Muscle of leg (tissue), 11 donors: ENCODE measurements around the gene SERF2. TPM values are rescaled to one million over a fixed set of nuclear protein-coding genes. Genes with fewer than 3 reads are reported as not detected.
A peak's percentile ranks its signal among the peaks of the same experiment; 100 is the strongest.
"Not testable (repeated sequence)": the region's sequence is repeated elsewhere in the genome, so short reads cannot be mapped to it uniquely, and the experiment has no call there.

Experiments
- DNase-seq: peaks from one replicate; pipeline ENCODE4 v3.0.0; 2013
- H3K27ac ChIP-seq: one replicate; pipeline ENCODE4 v1.5.1; 2013; ENCODE audit warnings: mild to moderate bottlenecking, low read length, control low read depth
- H3K27me3 ChIP-seq: one replicate; pipeline ENCODE4 v1.6.1; 2013; ENCODE audit warnings: low read length; ENCODE audit not compliant: control insufficient read depth, insufficient read depth
- H3K36me3 ChIP-seq: one replicate; pipeline ENCODE4 v1.6.1; 2013; ENCODE audit warnings: low read length; ENCODE audit not compliant: control insufficient read depth, insufficient read depth
- H3K4me1 ChIP-seq: one replicate; pipeline ENCODE4 v1.6.1; 2013; ENCODE audit warnings: low read length; ENCODE audit not compliant: control insufficient read depth, insufficient read depth
- H3K4me3 ChIP-seq: one replicate; pipeline ENCODE4 v1.5.1; 2013; ENCODE audit warnings: low read length, control low read depth
- H3K9me3 ChIP-seq: replicated peaks from 2 replicates; pipeline ENCODE4 v1.6.1; 2013; ENCODE audit warnings: low read depth, low read length; ENCODE audit not compliant: control insufficient read depth
- WGBS: methylation state at CpG from one replicate; pipeline ENCODE4 v1.1.5; 2013; ENCODE audit warnings: missing lambda C conversion rate; ENCODE audit not compliant: insufficient coverage; 5-methylcytosine and 5-hydroxymethylcytosine counted together
- polyA plus RNA-seq, 8 donors: library from polyadenylated mRNA; unstranded; fragments of 120-200 nt; gene quantifications; one replicate each; pipeline versions ENCODE4 v1.2.1 to v1.2.3, GENCODE V29; 2013; ENCODE audit warnings: inconsistent platforms in 1 of 8, low replicate concordance in 1 of 8; ENCODE audit not compliant: insufficient read length in 8 of 8, insufficient read depth in 1 of 8
- total RNA-seq: library from RNA; stranded (reverse); fragments of 120-200 nt; gene quantifications from one replicate; pipeline ENCODE4 v1.2.4, GENCODE V29; 2013

The SERF2 gene
- total and polyA plus RNA-seq, 9 donors, result 505 to 760 (median 665) TPM

GRCh38 chr15:43826508-43827341 is 34.6 kb downstream of the SERF2 start, which contains the start of gene WDR76:
TSS of gene WDR76 (plus strand) at chr15:43827002. CDS start at chr15:43827033, 31 bp downstream.
- H3K27me3 ChIP-seq, result no peaks in the 10 kb centered on the region
- 3% methylated on average over 41 of the region's 48 CpGs for WGBS
- peaks cover 15% of the 10 kb centered on the region for H3K4me1 ChIP-seq
- H3K36me3 ChIP-seq, result no peaks in the 10 kb centered on the region
- peak; percentile 92 for DNase-seq
- peak within 1 kb of the TSS; percentile 74 for H3K27ac ChIP-seq
- H3K9me3 ChIP-seq, result no peaks in the 10 kb centered on the region
- H3K4me3 ChIP-seq, result peak within 1 kb of the TSS; percentile 47

- Histone ChIP-seq H3K4me1 (peaks cover 13% of the 10 kb centered on the region), H3K4me3 (peak overlapping the region; percentile 15), H3K27me3 (no peaks in the 10 kb centered on the region), H3K27ac (peak overlapping the region; percentile 74), H3K36me3 (no peaks in the 10 kb centered on the region), H3K9me3 (no peaks in the 10 kb centered on the region)
- DNase-seq, result peak; percentile 54
- no CpG with 5 or more reads among the region's 6 CpGs for WGBS
Measured at GRCh38 chr15:43828061-43828657, 36.0 kb downstream of the SERF2 start.

GRCh38 chr15:43829951-43830540 is 37.9 kb downstream of the SERF2 start:
- not testable (repeated sequence) for H3K9me3 ChIP-seq, H3K27ac ChIP-seq, DNase-seq, H3K4me1 ChIP-seq, H3K36me3 ChIP-seq, H3K27me3 ChIP-seq, H3K4me3 ChIP-seq
- 97% methylated on average over 4 of the region's 9 CpGs for WGBS

- not testable (repeated sequence) for H3K27me3 ChIP-seq, H3K9me3 ChIP-seq, H3K4me3 ChIP-seq, H3K27ac ChIP-seq, H3K36me3 ChIP-seq, DNase-seq, H3K4me1 ChIP-seq
- 90% methylated on average over 4 of the region's 9 CpGs for WGBS
Measured at GRCh38 chr15:43830691-43831275, 38.7 kb downstream of the SERF2 start.

- H3K4me1 ChIP-seq, H3K4me3 ChIP-seq, H3K36me3 ChIP-seq, H3K27me3 ChIP-seq, DNase-seq, H3K9me3 ChIP-seq, H3K27ac ChIP-seq: not testable (repeated sequence)
- 95% methylated on average over 4 of the region's 14 CpGs for WGBS
Measured at GRCh38 chr15:43831519-43832052, 39.5 kb downstream of the SERF2 start.

- H3K27ac ChIP-seq, H3K9me3 ChIP-seq, H3K27me3 ChIP-seq, H3K4me1 ChIP-seq, H3K36me3 ChIP-seq, DNase-seq, H3K4me3 ChIP-seq: not testable (repeated sequence)
- WGBS, result no CpG with 5 or more reads among the region's 6 CpGs
Measured at GRCh38 chr15:43832485-43832884, 40.4 kb downstream of the SERF2 start.

- no peaks in the 10 kb centered on the region for H3K27me3 ChIP-seq
- no peak for DNase-seq
- H3K4me3 ChIP-seq, result no peak overlapping the region
- peaks cover 15% of the 10 kb centered on the region for H3K36me3 ChIP-seq
- no peaks in the 10 kb centered on the region for H3K9me3 ChIP-seq
- no peak overlapping the region for H3K27ac ChIP-seq
- no peaks in the 10 kb centered on the region for H3K4me1 ChIP-seq
Measured at GRCh38 chr15:43845421-43845820, 53.3 kb downstream of the SERF2 start.

Other genes with a start within 250 kb of the SERF2 start
- 6.1 TPM for gene PPIP5K1, start 202.1 kb upstream of the SERF2 start, total RNA-seq
- 1 to 10 TPM; 5.9 to 9.9 (median 7.0) TPM for gene PPIP5K1, start 202.1 kb upstream of the SERF2 start, polyA plus RNA-seq
- gene CKMT1B, start 198.3 kb upstream of the SERF2 start, total RNA-seq, result not detected
- 1 to 10 TPM in 1 of 8 donors, under 1 TPM in 1, not detected in 6; 0.34 to 1.4 TPM for gene CKMT1B, start 198.3 kb upstream of the SERF2 start, polyA plus RNA-seq
- gene STRC, start 173.5 kb upstream of the SERF2 start, total RNA-seq, result 0.09 TPM
- 1 to 10 TPM in 1 of 8 donors, under 1 TPM in 7; 0.09 to 1.6 (median 0.38) TPM for gene STRC, start 173.5 kb upstream of the SERF2 start, polyA plus RNA-seq
- gene CATSPER2, start 143.5 kb upstream of the SERF2 start, total RNA-seq, result 0.93 TPM
- 1 to 10 TPM in 6 of 8 donors, under 1 TPM in 2; 0.79 to 4.1 (median 1.3) TPM for gene CATSPER2, start 143.5 kb upstream of the SERF2 start, polyA plus RNA-seq
- gene CKMT1A, start 98.5 kb upstream of the SERF2 start, total RNA-seq, result not detected
- gene CKMT1A, start 98.5 kb upstream of the SERF2 start, polyA plus RNA-seq, result under 1 TPM in 3 of 8 donors, not detected in 5; 0.35 to 0.41 (median 0.38) TPM
- 101 TPM for gene PDIA3, start 45.9 kb upstream of the SERF2 start, total RNA-seq
- gene PDIA3, start 45.9 kb upstream of the SERF2 start, polyA plus RNA-seq, result 100 to 1,000 TPM; 217 to 381 (median 241) TPM
- gene ELL3, start 15.4 kb upstream of the SERF2 start, total RNA-seq, result 2.3 TPM
- 1 to 10 TPM; 1.9 to 4.2 (median 2.8) TPM for gene ELL3, start 15.4 kb upstream of the SERF2 start, polyA plus RNA-seq
- 0.18 TPM for gene SERINC4, start 7.9 kb downstream of the SERF2 start, total RNA-seq
- under 1 TPM in 4 of 8 donors, not detected in 4; 0.41 to 0.59 (median 0.49) TPM for gene SERINC4, start 7.9 kb downstream of the SERF2 start, polyA plus RNA-seq
- gene HYPK, start 8.3 kb downstream of the SERF2 start, total RNA-seq, result 3.9 TPM
- gene HYPK, start 8.3 kb downstream of the SERF2 start, polyA plus RNA-seq, result 10 to 100 TPM in 5 of 8 donors, 1 to 10 TPM in 3; 5.4 to 20.3 (median 11.5) TPM
- gene MFAP1, start 32.4 kb downstream of the SERF2 start, total RNA-seq, result 25.9 TPM
- gene MFAP1, start 32.4 kb downstream of the SERF2 start, polyA plus RNA-seq, result 10 to 100 TPM; 31.0 to 42.2 (median 34.7) TPM
- 9.1 TPM for gene WDR76, start 34.7 kb downstream of the SERF2 start, total RNA-seq
- 10 to 100 TPM in 2 of 8 donors, 1 to 10 TPM in 6; 7.2 to 12.2 (median 8.8) TPM for gene WDR76, start 34.7 kb downstream of the SERF2 start, polyA plus RNA-seq